GM04503 (cell line): ENCODE data around the gene MAP2K4.
A peak's percentile ranks its signal among the peaks of the same experiment; 100 is the strongest.
"Not testable (repeated sequence)": the region's sequence is repeated elsewhere in the genome, so short reads cannot be mapped to it uniquely, and the experiment has no call there.

Experiments used
- DNase-seq: peaks from one replicate; pipeline ENCODE4 v3.0.0-alpha.2; 2012; ENCODE audit warnings: low read depth

The MAP2K4 gene

DNA sequence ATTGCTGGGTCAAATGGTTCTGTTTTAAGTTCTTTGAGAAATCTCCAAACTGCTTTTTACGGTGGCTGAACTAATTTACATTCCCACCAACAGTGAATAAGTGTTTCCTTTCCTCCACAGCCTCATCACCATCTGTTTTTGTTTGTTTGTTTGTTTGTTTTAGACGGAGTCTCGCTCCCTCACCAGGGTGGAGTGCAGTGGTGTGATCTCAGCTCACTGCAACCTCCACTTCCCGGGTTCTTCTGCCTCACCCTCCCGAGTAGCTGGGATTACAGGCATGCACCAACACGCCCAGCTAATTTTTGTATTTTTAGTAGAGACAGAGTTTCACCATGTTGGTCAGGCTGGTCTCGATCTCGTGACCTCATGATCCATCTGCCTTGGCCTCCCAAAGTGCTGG lies 141.5 kb downstream of the MAP2K4 start:
- DNase-seq, result not testable (repeated sequence)

GRCh38 chr17:12164085-12164484 lies 143.4 kb downstream of the MAP2K4 start:
- no peak for DNase-seq

DNA sequence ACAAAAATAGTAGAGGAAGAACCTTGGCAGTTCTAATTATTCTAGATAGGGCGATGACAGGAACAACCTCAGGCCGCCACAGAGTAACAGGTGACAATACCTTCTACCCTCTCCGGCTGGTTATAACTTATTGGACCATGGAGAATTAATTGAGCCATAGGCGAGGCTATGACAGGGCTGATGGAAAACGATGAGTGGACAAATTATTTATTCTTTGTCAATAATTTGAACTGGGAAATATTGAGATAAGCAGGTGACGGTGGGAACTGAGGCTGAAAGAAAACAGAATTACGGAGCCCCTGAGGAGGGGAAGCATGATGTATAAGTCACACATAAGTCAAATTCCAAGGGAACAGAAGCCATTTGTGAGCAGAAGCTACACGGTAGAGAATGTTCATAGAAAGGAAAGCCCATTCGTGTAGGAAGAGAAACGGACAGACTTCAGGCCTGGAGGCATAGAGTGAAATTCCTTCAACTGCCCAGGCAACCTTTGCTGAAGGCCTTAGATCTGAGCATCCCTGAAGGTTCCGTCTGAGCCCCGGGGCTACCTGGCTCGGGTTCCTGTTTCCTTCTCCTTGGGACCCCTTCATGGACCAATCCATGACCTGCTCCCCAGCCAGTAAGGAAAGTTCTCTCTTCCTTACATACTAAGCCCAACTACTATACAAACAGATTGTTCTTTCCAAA lies 158.1 kb downstream of the MAP2K4 start:
- DNase-seq, result no peak

DNA sequence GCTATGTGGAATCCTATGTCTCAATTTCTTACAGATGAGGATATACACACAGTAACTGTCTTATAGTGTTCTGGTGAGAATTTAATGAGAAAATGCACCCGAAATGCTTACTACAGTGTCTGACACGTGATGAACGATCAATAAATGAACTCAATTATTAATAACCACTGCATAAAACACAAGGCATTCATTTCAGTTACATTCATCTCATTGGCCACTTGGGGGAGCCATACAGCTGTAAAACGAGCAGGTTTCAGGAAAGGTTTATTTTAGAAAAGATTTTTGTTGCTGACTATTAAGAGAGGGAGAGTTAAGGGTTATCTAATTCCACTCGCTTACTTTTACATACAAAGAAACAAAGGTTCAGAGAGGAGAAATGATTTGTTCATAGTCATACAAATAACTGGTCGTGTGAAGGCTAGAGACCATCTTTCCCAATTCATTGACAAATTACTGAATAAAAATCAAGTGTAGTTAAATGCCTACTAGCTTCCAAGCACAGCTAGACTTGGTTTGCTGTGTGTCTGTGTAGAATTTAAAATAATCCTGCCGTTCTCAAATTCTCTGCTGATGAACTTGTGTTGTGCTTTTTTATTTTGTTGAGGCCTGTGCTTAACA lies 160.1 kb downstream of the MAP2K4 start:
- peak; percentile 7 for DNase-seq

DNA sequence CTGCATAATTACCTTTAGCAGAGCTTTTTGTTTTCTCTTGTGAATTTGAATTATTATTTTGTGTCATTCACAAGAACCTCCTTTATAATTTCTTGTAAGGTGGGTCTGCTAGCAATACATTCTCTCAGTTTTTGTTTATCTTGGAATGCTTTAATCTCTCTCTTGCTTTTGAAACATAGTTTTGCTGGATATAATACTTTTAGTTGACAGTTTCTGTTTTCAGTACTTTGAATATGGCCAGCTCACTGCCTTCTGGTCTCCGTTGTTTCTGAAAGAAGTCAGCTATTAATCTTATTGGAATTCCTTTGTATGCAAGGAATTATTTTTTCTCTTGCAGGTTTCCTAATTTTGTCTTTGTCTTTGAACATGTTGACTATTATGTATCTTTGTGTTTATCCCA lies 167.0 kb downstream of the MAP2K4 start:
- no peak for DNase-seq

GRCh38 chr17:12193144-12193735 lies 172.6 kb downstream of the MAP2K4 start:
- no peak for DNase-seq
